GM23338 (cell line): Measurements from ENCODE around the gene GAK. TPM values are rescaled to one million over a fixed set of nuclear protein-coding genes. Genes with fewer than 3 reads are reported as not detected.

Experiments used
- ATAC-seq: fragments of 200-7000 bp; cut with Tn5 transposase; 3 replicates; pipeline ENCODE4 v1.9.1; 2020
- DNase-seq: peaks from one replicate; pipeline ENCODE4 v3.0.0-alpha.2; 2015; ENCODE audit warnings: low spot score
- H2AFZ ChIP-seq: fragments of 200-600 bp; sonication (generic); 2 replicates; pipeline ENCODE4 v1.8.0; 2016; ENCODE audit warnings: antibody characterized with exemption, mild to moderate bottlenecking, moderate library complexity
- H3F3A ChIP-seq: fragments of 200-600 bp; sonication (generic); replicated peaks from 2 replicates; pipeline ENCODE4 v1.8.0; 2017; ENCODE audit warnings: antibody characterized with exemption, mixed run types, low read depth
- H3K27ac ChIP-seq: fragments of 200-600 bp; sonication (generic); 2 replicates; pipeline ENCODE4 v1.6.1; 2016; ENCODE audit warnings: low read depth
- H3K27me3 ChIP-seq: fragments of 200-600 bp; sonication (generic); 2 replicates; pipeline ENCODE4 v1.8.0; 2016; ENCODE audit warnings: mild to moderate bottlenecking, mixed run types, moderate library complexity; ENCODE audit not compliant: insufficient read depth
- H3K36me3 ChIP-seq: fragments of 200-600 bp; sonication (generic); 2 replicates; pipeline ENCODE4 v1.8.0; 2016; ENCODE audit warnings: mild to moderate bottlenecking; ENCODE audit not compliant: insufficient read depth
- H3K4me1 ChIP-seq: fragments of 200-600 bp; sonication (generic); 2 replicates; pipeline ENCODE4 v1.8.0; 2016; ENCODE audit warnings: mild to moderate bottlenecking, moderate library complexity; ENCODE audit not compliant: insufficient read depth
- H3K4me2 ChIP-seq: fragments of 200-600 bp; sonication (generic); 2 replicates; pipeline ENCODE4 v1.7.1; 2017; ENCODE audit warnings: mixed run types
- H3K4me3 ChIP-seq: fragments of 200-600 bp; sonication (generic); 2 replicates; pipeline ENCODE4 v1.6.1; 2016; ENCODE audit warnings: mixed run types
- H3K79me2 ChIP-seq: fragments of 200-600 bp; sonication (generic); replicated peaks from 2 replicates; pipeline ENCODE4 v1.8.0; 2017; ENCODE audit warnings: mild to moderate bottlenecking; ENCODE audit not compliant: insufficient read depth
- H3K9me2 ChIP-seq: fragments of 200-600 bp; sonication (generic); 2 replicates; pipeline ENCODE4 v1.8.0; 2017; ENCODE audit not compliant: insufficient read depth
- H4K20me1 ChIP-seq: fragments of 200-600 bp; sonication (generic); replicated peaks from 2 replicates; pipeline ENCODE4 v1.8.0; 2017; ENCODE audit warnings: mild to moderate bottlenecking; ENCODE audit not compliant: insufficient read depth
- H3K27ac Mint-ChIP-seq: 2 replicates; pipeline ENCODE4 v1.8.0; 2020; ENCODE audit warnings: inconsistent platforms, mild to moderate bottlenecking, moderate library complexity, mixed read lengths
- H3K27me3 Mint-ChIP-seq: 3 replicates; pipeline ENCODE4 v1.8.0; 2022; ENCODE audit warnings: low read depth, mild to moderate bottlenecking, moderate library complexity, mixed read lengths, inconsistent platforms; ENCODE audit not compliant: insufficient read depth, poor library complexity
- H3K36me3 Mint-ChIP-seq: 3 replicates; pipeline ENCODE4 v1.8.0; 2021; ENCODE audit warnings: low read depth, mild to moderate bottlenecking, inconsistent platforms, moderate library complexity, mixed read lengths
- H3K4me1 Mint-ChIP-seq: 3 replicates; pipeline ENCODE4 v1.8.0; 2020; ENCODE audit warnings: mild to moderate bottlenecking, inconsistent platforms, mixed read lengths
- H3K4me3 Mint-ChIP-seq: 3 replicates; pipeline ENCODE4 v1.8.0; 2021; ENCODE audit warnings: moderate library complexity, mild to moderate bottlenecking, inconsistent platforms, mixed read lengths
- H3K9me3 Mint-ChIP-seq: 3 replicates; pipeline ENCODE4 v1.8.0; 2020; ENCODE audit warnings: moderate library complexity, mild to moderate bottlenecking, inconsistent platforms, mixed read lengths
- CREB1 ChIP-seq: fragments of 250-450 bp; sonication (Bioruptor Pico); IDR thresholded peaks from 2 replicates; pipeline ENCODE4 v1.5.0; 2020; ENCODE audit warnings: low read depth, mild to moderate bottlenecking, moderate library complexity
- EZH2 ChIP-seq: fragments of 200-600 bp; sonication (generic); IDR thresholded peaks from one replicate; pipeline ENCODE4 v1.8.0; 2017; ENCODE audit warnings: antibody characterized with exemption, mild to moderate bottlenecking, low read depth; ENCODE audit not compliant: unreplicated experiment
- EZH2phosphoT487 ChIP-seq: fragments of 200-600 bp; sonication (generic); IDR thresholded peaks from one replicate; pipeline ENCODE4 v1.8.1; 2018; ENCODE audit warnings: antibody characterized with exemption; ENCODE audit not compliant: unreplicated experiment
- JUNB ChIP-seq: IDR thresholded peaks from one replicate; pipeline ENCODE4 v1.6.1; 2016; ENCODE audit warnings: antibody characterized with exemption; ENCODE audit not compliant: unreplicated experiment
- NANOG ChIP-seq: IDR thresholded peaks from 2 replicates; pipeline ENCODE4 v1.6.1; 2016; ENCODE audit warnings: antibody characterized with exemption, borderline replicate concordance
- POLR2AphosphoS5 ChIP-seq: IDR thresholded peaks from 2 replicates; pipeline ENCODE4 v1.6.1; 2016; ENCODE audit warnings: antibody characterized with exemption, low read depth
- STAT1 ChIP-seq: IDR thresholded peaks from one replicate; pipeline ENCODE4 v1.6.1; 2016; ENCODE audit warnings: antibody characterized with exemption; ENCODE audit not compliant: unreplicated experiment
- ZNF114 ChIP-seq: fragments of 250-450 bp; sonication (Bioruptor Pico); IDR thresholded peaks from 2 replicates; pipeline ENCODE4 v1.5.0; 2020; ENCODE audit warnings: mild to moderate bottlenecking, moderate library complexity
- ZNF331 ChIP-seq: fragments of 250-450 bp; sonication (Bioruptor Pico); IDR thresholded peaks from 2 replicates; pipeline ENCODE4 v1.5.0; 2020; ENCODE audit warnings: low read depth, mild to moderate bottlenecking, moderate library complexity
- polyA plus RNA-seq: library from polyadenylated mRNA; unstranded; fragments of >200 nt; fragmentation: Nextera tagmentation; extraction: Ambion mirVana; gene quantifications from 2 replicates; pipeline ENCODE4 v1.2.1, GENCODE V29; 2016
- total RNA-seq: library from RNA; depleted of rRNA; stranded (reverse); fragments of >200 nt; shearing (Covaris generic); gene quantifications from 2 replicates; pipeline ENCODE4 v1.2.3, GENCODE V29; 2014
- TF ChIP-seq, protein P1 (sequence below): IDR thresholded peaks from one replicate; pipeline ENCODE4 v1.6.1; 2018; ENCODE audit warnings: antibody characterized with exemption; ENCODE audit not compliant: unreplicated experiment
- TF ChIP-seq, protein P2 (sequence below), 2 experiments: fragments of 200-600 bp in 1 of 2; sonication (generic) in 1 of 2; conservative IDR thresholded peaks; 2 replicates each; pipeline versions ENCODE4 v1.5.1 to v1.6.1; 2016 to 2017; ENCODE audit warnings: antibody characterized with exemption in 2 of 2, low read depth in 2 of 2, mild to moderate bottlenecking in 2 of 2, moderate library complexity in 1 of 2
- TF ChIP-seq, protein P3 (sequence below): fragments of 250-450 bp; sonication (Bioruptor Pico); IDR thresholded peaks from 2 replicates; pipeline ENCODE4 v1.5.0; 2020; ENCODE audit warnings: mild to moderate bottlenecking, moderate library complexity
- TF ChIP-seq, protein P4 (sequence below): IDR thresholded peaks from 2 replicates; pipeline ENCODE4 v1.6.1; 2016; ENCODE audit warnings: antibody characterized with exemption

Gene GAK
- total and polyA plus RNA-seq, 2 experiments from 2014 or later, result 48.5 to 124 TPM

DNA sequence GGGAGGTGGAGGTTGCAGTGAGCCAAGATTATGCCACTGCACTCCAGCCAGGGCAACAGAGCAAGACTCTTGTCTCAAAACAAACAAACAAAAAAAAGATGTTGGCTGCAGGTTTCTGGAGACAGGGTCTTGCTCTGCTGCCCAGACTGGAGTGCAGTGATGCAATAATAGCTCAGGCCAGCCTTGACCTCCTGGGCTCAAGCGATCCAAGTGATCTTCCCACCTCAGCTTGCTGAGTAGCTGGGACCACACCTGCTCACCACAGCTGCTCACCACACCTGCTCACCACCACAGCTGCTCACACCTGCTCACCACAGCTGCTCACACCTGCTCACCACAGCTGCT, 76.3 kb downstream of the GAK start:
- H3K27me3 ChIP-seq, result no peaks in the 10 kb centered on the region
- H3K4me3 Mint-ChIP-seq, result no peak overlapping the region
- H3F3A ChIP-seq, result no peaks in the 10 kb centered on the region
- 0 out of 2 replicates have a peak, but pooled peaks cover 5% of the 10 kb centered on the region for H3K36me3 ChIP-seq
- ATAC-seq (no peak), DNase-seq (no peak)
- no peaks in the 10 kb centered on the region for H3K9me2 ChIP-seq
- no peak overlapping the region for H2AFZ ChIP-seq
- no peaks in the 10 kb centered on the region; the same call in 1 of the 2 replicates for H4K20me1 ChIP-seq
- no peaks in the 10 kb centered on the region for H3K4me1 ChIP-seq
- H3K36me3 Mint-ChIP-seq, result peaks cover 34% of the 10 kb centered on the region
- peaks cover 3% of the 10 kb centered on the region; the same call in 1 of the 3 replicates for H3K9me3 Mint-ChIP-seq
- H3K4me1 Mint-ChIP-seq, result no peaks in the 10 kb centered on the region
- peaks cover 7% of the 10 kb centered on the region for H3K27me3 Mint-ChIP-seq
- no peaks in the 10 kb centered on the region for H3K79me2 ChIP-seq
- no peak overlapping the region for H3K4me3 ChIP-seq
- H3K4me2 ChIP-seq, result no peak overlapping the region
- no peak overlapping the region for H3K27ac ChIP-seq
- TF ChIP-seq STAT1, result no peak
- TF ChIP-seq EZH2, result no peak
- TF ChIP-seq CREB1 (CRISPR knock-in tag), result no peak
- TF ChIP-seq, protein P1, sequence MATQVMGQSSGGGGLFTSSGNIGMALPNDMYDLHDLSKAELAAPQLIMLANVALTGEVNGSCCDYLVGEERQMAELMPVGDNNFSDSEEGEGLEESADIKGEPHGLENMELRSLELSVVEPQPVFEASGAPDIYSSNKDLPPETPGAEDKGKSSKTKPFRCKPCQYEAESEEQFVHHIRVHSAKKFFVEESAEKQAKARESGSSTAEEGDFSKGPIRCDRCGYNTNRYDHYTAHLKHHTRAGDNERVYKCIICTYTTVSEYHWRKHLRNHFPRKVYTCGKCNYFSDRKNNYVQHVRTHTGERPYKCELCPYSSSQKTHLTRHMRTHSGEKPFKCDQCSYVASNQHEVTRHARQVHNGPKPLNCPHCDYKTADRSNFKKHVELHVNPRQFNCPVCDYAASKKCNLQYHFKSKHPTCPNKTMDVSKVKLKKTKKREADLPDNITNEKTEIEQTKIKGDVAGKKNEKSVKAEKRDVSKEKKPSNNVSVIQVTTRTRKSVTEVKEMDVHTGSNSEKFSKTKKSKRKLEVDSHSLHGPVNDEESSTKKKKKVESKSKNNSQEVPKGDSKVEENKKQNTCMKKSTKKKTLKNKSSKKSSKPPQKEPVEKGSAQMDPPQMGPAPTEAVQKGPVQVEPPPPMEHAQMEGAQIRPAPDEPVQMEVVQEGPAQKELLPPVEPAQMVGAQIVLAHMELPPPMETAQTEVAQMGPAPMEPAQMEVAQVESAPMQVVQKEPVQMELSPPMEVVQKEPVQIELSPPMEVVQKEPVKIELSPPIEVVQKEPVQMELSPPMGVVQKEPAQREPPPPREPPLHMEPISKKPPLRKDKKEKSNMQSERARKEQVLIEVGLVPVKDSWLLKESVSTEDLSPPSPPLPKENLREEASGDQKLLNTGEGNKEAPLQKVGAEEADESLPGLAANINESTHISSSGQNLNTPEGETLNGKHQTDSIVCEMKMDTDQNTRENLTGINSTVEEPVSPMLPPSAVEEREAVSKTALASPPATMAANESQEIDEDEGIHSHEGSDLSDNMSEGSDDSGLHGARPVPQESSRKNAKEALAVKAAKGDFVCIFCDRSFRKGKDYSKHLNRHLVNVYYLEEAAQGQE, result no peak
- TF ChIP-seq, protein P2, sequence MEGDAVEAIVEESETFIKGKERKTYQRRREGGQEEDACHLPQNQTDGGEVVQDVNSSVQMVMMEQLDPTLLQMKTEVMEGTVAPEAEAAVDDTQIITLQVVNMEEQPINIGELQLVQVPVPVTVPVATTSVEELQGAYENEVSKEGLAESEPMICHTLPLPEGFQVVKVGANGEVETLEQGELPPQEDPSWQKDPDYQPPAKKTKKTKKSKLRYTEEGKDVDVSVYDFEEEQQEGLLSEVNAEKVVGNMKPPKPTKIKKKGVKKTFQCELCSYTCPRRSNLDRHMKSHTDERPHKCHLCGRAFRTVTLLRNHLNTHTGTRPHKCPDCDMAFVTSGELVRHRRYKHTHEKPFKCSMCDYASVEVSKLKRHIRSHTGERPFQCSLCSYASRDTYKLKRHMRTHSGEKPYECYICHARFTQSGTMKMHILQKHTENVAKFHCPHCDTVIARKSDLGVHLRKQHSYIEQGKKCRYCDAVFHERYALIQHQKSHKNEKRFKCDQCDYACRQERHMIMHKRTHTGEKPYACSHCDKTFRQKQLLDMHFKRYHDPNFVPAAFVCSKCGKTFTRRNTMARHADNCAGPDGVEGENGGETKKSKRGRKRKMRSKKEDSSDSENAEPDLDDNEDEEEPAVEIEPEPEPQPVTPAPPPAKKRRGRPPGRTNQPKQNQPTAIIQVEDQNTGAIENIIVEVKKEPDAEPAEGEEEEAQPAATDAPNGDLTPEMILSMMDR (conservative IDR thresholded peaks at IDR 0.05; ENCODE audit: low read depth in 2 of 2), result no peak
- TF ChIP-seq NANOG, result no peak
- TF ChIP-seq, protein P3, sequence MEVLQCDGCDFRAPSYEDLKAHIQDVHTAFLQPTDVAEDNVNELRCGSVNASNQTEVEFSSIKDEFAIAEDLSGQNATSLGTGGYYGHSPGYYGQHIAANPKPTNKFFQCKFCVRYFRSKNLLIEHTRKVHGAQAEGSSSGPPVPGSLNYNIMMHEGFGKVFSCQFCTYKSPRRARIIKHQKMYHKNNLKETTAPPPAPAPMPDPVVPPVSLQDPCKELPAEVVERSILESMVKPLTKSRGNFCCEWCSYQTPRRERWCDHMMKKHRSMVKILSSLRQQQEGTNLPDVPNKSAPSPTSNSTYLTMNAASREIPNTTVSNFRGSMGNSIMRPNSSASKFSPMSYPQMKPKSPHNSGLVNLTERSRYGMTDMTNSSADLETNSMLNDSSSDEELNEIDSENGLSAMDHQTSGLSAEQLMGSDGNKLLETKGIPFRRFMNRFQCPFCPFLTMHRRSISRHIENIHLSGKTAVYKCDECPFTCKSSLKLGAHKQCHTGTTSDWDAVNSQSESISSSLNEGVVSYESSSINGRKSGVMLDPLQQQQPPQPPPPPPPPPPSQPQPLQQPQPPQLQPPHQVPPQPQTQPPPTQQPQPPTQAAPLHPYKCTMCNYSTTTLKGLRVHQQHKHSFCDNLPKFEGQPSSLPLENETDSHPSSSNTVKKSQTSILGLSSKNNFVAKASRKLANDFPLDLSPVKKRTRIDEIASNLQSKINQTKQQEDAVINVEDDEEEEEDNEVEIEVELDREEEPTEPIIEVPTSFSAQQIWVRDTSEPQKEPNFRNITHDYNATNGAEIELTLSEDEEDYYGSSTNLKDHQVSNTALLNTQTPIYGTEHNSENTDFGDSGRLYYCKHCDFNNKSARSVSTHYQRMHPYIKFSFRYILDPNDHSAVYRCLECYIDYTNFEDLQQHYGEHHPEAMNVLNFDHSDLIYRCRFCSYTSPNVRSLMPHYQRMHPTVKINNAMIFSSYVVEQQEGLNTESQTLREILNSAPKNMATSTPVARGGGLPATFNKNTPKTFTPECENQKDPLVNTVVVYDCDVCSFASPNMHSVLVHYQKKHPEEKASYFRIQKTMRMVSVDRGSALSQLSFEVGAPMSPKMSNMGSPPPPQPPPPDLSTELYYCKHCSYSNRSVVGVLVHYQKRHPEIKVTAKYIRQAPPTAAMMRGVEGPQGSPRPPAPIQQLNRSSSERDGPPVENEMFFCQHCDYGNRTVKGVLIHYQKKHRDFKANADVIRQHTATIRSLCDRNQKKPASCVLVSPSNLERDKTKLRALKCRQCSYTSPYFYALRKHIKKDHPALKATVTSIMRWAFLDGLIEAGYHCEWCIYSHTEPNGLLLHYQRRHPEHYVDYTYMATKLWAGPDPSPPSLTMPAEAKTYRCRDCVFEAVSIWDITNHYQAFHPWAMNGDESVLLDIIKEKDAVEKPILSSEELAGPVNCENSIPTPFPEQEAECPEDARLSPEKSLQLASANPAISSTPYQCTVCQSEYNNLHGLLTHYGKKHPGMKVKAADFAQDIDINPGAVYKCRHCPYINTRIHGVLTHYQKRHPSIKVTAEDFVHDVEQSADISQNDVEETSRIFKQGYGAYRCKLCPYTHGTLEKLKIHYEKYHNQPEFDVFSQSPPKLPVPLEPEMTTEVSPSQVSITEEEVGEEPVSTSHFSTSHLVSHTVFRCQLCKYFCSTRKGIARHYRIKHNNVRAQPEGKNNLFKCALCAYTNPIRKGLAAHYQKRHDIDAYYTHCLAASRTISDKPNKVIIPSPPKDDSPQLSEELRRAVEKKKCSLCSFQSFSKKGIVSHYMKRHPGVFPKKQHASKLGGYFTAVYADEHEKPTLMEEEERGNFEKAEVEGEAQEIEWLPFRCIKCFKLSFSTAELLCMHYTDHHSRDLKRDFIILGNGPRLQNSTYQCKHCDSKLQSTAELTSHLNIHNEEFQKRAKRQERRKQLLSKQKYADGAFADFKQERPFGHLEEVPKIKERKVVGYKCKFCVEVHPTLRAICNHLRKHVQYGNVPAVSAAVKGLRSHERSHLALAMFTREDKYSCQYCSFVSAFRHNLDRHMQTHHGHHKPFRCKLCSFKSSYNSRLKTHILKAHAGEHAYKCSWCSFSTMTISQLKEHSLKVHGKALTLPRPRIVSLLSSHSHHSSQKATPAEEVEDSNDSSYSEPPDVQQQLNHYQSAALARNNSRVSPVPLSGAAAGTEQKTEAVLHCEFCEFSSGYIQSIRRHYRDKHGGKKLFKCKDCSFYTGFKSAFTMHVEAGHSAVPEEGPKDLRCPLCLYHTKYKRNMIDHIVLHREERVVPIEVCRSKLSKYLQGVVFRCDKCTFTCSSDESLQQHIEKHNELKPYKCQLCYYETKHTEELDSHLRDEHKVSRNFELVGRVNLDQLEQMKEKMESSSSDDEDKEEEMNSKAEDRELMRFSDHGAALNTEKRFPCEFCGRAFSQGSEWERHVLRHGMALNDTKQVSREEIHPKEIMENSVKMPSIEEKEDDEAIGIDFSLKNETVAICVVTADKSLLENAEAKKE (CRISPR knock-in tag), result no peak
- TF ChIP-seq, protein P4, sequence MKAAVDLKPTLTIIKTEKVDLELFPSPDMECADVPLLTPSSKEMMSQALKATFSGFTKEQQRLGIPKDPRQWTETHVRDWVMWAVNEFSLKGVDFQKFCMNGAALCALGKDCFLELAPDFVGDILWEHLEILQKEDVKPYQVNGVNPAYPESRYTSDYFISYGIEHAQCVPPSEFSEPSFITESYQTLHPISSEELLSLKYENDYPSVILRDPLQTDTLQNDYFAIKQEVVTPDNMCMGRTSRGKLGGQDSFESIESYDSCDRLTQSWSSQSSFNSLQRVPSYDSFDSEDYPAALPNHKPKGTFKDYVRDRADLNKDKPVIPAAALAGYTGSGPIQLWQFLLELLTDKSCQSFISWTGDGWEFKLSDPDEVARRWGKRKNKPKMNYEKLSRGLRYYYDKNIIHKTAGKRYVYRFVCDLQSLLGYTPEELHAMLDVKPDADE, result no peak
- TF ChIP-seq ZNF331, result no peak
- no peak for TF ChIP-seq EZH2phosphoT487
- no peak for TF ChIP-seq POLR2AphosphoS5
- TF ChIP-seq ZNF114 (CRISPR knock-in tag), result no peak
- no peak for TF ChIP-seq JUNB
- H3K27ac Mint-ChIP-seq, result no peak overlapping the region
